HepG2 (cell line): Measurements from ENCODE around the gene IFNAR1. TPM values are rescaled to one million over a fixed set of nuclear protein-coding genes. Genes with fewer than 3 reads are reported as not detected.

Source experiments
- FOXP1 ChIP-seq, 2 experiments: fragments of 450-650 bp in 1 of 2; IDR thresholded peaks; 2 replicates each; pipeline ENCODE4 v1.6.1; 2017 to 2018; ENCODE audit warnings: antibody characterized with exemption in 1 of 2
- HNRNPH1 ChIP-seq: fragments of 200-400 bp; formaldehyde crosslinking; optimal IDR thresholded peaks from 2 replicates; pipeline ENCODE3; 2017; ENCODE audit warnings: mild to moderate bottlenecking, low read depth, low read length
- MTF1 ChIP-seq: sonication (generic); formaldehyde crosslinking; IDR thresholded peaks from 2 replicates; pipeline ENCODE4 v1.5.0; 2020; ENCODE audit warnings: missing genetic modification reagents
- PRMT3 ChIP-seq: sonication (generic); formaldehyde crosslinking; IDR thresholded peaks from 2 replicates; pipeline ENCODE4 v1.8.1; 2022; ENCODE audit warnings: low read depth, mild to moderate bottlenecking, moderate library complexity, missing genetic modification reagents, borderline replicate concordance
- RARG ChIP-seq: sonication (generic); formaldehyde crosslinking; IDR thresholded peaks from 2 replicates; pipeline ENCODE4 v1.4.0; 2020; ENCODE audit warnings: low read depth, mild to moderate bottlenecking, missing genetic modification reagents
- RELA ChIP-seq: sonication (generic); formaldehyde crosslinking; IDR thresholded peaks from 2 replicates; pipeline ENCODE4 v1.4.0; 2020; ENCODE audit warnings: missing genetic modification reagents
- ZNF564 ChIP-seq: sonication (generic); formaldehyde crosslinking; IDR thresholded peaks from 2 replicates; pipeline ENCODE4 v1.8.1; 2023; ENCODE audit warnings: mild to moderate bottlenecking, missing genetic modification reagents
- ZNF644 ChIP-seq: IDR thresholded peaks from 2 replicates; pipeline ENCODE4 v1.6.1; 2016; ENCODE audit warnings: low read depth
- ZNF790 ChIP-seq: sonication (generic); formaldehyde crosslinking; IDR thresholded peaks from 2 replicates; pipeline ENCODE4 v1.8.0; 2022; ENCODE audit warnings: missing genetic modification reagents, mild to moderate bottlenecking, borderline replicate concordance
- ZSCAN30 ChIP-seq: sonication (generic); formaldehyde crosslinking; IDR thresholded peaks from 2 replicates; pipeline ENCODE4 v1.5.0; 2020; ENCODE audit warnings: mild to moderate bottlenecking, missing genetic modification reagents
- polyA plus RNA-seq, 8 experiments: library from polyadenylated mRNA; depleted of rRNA in 3 of 8; stranded (reverse) in 7 of 8; unstranded in 1 of 8; fragments of >200 nt; fragmentation: Illumina TruSeq in 4 of 8; extraction: Trizol in 4 of 8; gene quantifications; 2 replicates each; pipeline versions ENCODE4 v1.2.1 to v1.2.3, GENCODE V29; 2011 to 2016; ENCODE audit warnings: low read depth in 4 of 8, missing spikeins in 1 of 8, mixed read lengths in 1 of 8; ENCODE audit not compliant: insufficient read depth in 1 of 8
- total RNA-seq, 5 experiments: library from RNA; depleted of rRNA; stranded (reverse); fragments of >200 nt; fragmentation: Illumina TruSeq; extraction: Trizol; gene quantifications; 2 replicates each; pipeline ENCODE4 v1.2.3, GENCODE V29; 2016; ENCODE audit warnings: low read depth in 1 of 5
- TF ChIP-seq, protein P1 (sequence below): sonication (generic); formaldehyde crosslinking; IDR thresholded peaks from 2 replicates; pipeline ENCODE4 v1.5.0; 2020; ENCODE audit warnings: mild to moderate bottlenecking, low read depth, missing genetic modification reagents, borderline replicate concordance
- TF ChIP-seq, protein P2 (sequence below): IDR thresholded peaks from 2 replicates; pipeline ENCODE4 v1.6.1; 2016; ENCODE audit warnings: low read depth, missing genetic modification reagents, missing compliant biosample characterization
- TF ChIP-seq, protein P3 (sequence below): IDR thresholded peaks from 2 replicates; pipeline ENCODE4 v1.6.1; 2016; ENCODE audit warnings: low read depth
- TF ChIP-seq, protein P4 (sequence below), 2 experiments: sonication (generic) in 1 of 2; formaldehyde crosslinking in 1 of 2; IDR thresholded peaks; 2 replicates each; pipeline versions ENCODE4 v1.6.1 to v1.9.0; 2014 to 2022; ENCODE audit warnings: antibody characterized with exemption in 1 of 2, borderline replicate concordance in 1 of 2, inconsistent platforms in 1 of 2, low read depth in 1 of 2, missing genetic modification reagents in 1 of 2

The IFNAR1 gene
- total and polyA plus RNA-seq, 2 of the 13 experiments (the other 11 are each of a cell fraction or from before 2014, with no cell fraction given) = 6.7 to 9.3 TPM

DNA sequence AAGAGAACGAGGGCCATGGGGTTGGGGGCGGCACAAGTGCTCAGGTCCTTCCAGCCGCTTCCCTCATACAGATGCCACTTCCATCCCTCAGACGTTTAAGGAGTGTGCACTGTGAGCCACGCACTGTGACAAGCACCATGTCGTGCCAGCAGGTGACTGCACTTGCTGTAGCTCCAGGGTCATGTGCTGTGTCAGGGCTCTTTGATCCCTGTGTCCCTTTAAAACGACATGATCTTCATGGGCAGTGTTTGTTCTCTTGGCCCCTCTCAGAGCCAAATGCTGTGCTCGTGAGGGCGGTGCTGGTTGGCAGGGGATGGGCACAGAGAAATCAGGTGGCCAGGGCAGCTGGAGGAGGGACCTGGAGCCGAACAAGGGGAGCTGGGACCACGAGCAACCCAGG lies 38.7 kb upstream of the IFNAR1 start (continued):
- TF ChIP-seq, protein P1, sequence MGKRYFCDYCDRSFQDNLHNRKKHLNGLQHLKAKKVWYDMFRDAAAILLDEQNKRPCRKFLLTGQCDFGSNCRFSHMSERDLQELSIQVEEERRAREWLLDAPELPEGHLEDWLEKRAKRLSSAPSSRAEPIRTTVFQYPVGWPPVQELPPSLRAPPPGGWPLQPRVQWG (CRISPR knock-in tag) = no peak
- TF ChIP-seq ZNF790 (CRISPR knock-in tag) (no peak), RELA (CRISPR knock-in tag) (no peak), MTF1 (CRISPR knock-in tag) (no peak), ZNF644 (no peak), ZNF564 (CRISPR knock-in tag) (no peak), HNRNPH1 (no peak), ZSCAN30 (CRISPR knock-in tag) (no peak), RARG (CRISPR knock-in tag) (no peak), PRMT3 (CRISPR knock-in tag) (no peak), FOXP1 (IDR thresholded peaks at IDR 0.05) (no peak), FOXP1 (CRISPR knock-in tag; IDR thresholded peaks at IDR 0.05) (no peak)
- TF ChIP-seq, protein P2, sequence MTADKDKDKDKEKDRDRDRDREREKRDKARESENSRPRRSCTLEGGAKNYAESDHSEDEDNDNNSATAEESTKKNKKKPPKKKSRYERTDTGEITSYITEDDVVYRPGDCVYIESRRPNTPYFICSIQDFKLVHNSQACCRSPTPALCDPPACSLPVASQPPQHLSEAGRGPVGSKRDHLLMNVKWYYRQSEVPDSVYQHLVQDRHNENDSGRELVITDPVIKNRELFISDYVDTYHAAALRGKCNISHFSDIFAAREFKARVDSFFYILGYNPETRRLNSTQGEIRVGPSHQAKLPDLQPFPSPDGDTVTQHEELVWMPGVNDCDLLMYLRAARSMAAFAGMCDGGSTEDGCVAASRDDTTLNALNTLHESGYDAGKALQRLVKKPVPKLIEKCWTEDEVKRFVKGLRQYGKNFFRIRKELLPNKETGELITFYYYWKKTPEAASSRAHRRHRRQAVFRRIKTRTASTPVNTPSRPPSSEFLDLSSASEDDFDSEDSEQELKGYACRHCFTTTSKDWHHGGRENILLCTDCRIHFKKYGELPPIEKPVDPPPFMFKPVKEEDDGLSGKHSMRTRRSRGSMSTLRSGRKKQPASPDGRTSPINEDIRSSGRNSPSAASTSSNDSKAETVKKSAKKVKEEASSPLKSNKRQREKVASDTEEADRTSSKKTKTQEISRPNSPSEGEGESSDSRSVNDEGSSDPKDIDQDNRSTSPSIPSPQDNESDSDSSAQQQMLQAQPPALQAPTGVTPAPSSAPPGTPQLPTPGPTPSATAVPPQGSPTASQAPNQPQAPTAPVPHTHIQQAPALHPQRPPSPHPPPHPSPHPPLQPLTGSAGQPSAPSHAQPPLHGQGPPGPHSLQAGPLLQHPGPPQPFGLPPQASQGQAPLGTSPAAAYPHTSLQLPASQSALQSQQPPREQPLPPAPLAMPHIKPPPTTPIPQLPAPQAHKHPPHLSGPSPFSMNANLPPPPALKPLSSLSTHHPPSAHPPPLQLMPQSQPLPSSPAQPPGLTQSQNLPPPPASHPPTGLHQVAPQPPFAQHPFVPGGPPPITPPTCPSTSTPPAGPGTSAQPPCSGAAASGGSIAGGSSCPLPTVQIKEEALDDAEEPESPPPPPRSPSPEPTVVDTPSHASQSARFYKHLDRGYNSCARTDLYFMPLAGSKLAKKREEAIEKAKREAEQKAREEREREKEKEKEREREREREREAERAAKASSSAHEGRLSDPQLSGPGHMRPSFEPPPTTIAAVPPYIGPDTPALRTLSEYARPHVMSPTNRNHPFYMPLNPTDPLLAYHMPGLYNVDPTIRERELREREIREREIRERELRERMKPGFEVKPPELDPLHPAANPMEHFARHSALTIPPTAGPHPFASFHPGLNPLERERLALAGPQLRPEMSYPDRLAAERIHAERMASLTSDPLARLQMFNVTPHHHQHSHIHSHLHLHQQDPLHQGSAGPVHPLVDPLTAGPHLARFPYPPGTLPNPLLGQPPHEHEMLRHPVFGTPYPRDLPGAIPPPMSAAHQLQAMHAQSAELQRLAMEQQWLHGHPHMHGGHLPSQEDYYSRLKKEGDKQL = no peak
- TF ChIP-seq, protein P3, sequence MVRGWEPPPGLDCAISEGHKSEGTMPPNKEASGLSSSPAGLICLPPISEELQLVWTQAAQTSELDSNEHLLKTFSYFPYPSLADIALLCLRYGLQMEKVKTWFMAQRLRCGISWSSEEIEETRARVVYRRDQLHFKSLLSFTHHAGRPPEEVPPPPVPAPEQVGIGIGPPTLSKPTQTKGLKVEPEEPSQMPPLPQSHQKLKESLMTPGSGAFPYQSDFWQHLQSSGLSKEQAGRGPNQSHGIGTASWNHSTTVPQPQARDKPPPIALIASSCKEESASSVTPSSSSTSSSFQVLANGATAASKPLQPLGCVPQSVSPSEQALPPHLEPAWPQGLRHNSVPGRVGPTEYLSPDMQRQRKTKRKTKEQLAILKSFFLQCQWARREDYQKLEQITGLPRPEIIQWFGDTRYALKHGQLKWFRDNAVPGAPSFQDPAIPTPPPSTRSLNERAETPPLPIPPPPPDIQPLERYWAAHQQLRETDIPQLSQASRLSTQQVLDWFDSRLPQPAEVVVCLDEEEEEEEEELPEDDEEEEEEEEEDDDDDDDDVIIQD (CRISPR knock-in tag) = no peak
- TF ChIP-seq, protein P4, sequence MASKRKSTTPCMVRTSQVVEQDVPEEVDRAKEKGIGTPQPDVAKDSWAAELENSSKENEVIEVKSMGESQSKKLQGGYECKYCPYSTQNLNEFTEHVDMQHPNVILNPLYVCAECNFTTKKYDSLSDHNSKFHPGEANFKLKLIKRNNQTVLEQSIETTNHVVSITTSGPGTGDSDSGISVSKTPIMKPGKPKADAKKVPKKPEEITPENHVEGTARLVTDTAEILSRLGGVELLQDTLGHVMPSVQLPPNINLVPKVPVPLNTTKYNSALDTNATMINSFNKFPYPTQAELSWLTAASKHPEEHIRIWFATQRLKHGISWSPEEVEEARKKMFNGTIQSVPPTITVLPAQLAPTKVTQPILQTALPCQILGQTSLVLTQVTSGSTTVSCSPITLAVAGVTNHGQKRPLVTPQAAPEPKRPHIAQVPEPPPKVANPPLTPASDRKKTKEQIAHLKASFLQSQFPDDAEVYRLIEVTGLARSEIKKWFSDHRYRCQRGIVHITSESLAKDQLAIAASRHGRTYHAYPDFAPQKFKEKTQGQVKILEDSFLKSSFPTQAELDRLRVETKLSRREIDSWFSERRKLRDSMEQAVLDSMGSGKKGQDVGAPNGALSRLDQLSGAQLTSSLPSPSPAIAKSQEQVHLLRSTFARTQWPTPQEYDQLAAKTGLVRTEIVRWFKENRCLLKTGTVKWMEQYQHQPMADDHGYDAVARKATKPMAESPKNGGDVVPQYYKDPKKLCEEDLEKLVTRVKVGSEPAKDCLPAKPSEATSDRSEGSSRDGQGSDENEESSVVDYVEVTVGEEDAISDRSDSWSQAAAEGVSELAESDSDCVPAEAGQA (IDR thresholded peaks at IDR 0.05; ENCODE audit: low read depth) = no peak
- TF ChIP-seq, protein P4 (CRISPR knock-in tag; IDR thresholded peaks at IDR 0.05; ENCODE audit: borderline replicate concordance) = no peak
